22Rv1 (cell line): Measurements from ENCODE around the gene BBOF1.

Experiments
- ZFX ChIP-seq: fragments of 450-650 bp; IDR thresholded peaks from 2 replicates; pipeline ENCODE4 v1.6.1; 2017; ENCODE audit warnings: antibody characterized with exemption, borderline replicate concordance
- TF ChIP-seq, protein P1 (sequence below): fragments of 450-650 bp; IDR thresholded peaks from 2 replicates; pipeline ENCODE4 v1.5.1; 2017; ENCODE audit warnings: mild to moderate bottlenecking

DNA sequence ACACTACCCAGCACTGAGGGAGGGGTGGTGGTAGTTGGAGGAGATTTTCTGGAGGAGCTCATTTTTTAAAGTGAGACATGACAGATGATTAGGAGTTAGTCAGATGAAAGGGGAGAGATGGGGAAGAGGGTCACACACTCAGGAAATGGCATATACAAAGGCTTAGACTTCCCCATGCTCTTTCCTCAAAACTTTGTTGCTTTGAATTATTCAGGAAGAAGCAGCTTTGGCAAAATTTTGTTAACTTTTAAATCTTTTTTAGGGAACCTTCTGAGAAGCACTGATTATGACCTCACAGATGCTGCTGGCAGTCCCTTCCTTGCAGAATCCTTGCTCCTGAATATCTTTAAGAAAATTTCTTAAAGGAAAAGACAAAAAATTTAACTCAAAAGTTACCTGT, 45.3 kb downstream of the BBOF1 start:
- TF ChIP-seq, protein P1, sequence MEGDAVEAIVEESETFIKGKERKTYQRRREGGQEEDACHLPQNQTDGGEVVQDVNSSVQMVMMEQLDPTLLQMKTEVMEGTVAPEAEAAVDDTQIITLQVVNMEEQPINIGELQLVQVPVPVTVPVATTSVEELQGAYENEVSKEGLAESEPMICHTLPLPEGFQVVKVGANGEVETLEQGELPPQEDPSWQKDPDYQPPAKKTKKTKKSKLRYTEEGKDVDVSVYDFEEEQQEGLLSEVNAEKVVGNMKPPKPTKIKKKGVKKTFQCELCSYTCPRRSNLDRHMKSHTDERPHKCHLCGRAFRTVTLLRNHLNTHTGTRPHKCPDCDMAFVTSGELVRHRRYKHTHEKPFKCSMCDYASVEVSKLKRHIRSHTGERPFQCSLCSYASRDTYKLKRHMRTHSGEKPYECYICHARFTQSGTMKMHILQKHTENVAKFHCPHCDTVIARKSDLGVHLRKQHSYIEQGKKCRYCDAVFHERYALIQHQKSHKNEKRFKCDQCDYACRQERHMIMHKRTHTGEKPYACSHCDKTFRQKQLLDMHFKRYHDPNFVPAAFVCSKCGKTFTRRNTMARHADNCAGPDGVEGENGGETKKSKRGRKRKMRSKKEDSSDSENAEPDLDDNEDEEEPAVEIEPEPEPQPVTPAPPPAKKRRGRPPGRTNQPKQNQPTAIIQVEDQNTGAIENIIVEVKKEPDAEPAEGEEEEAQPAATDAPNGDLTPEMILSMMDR: no peak
- no peak for TF ChIP-seq ZFX
